NCI-H2081 treated with DMSO at 0.1 percent for 48 hours (cell line): Measurements from ENCODE around the gene CXorf58.
"Not testable (repeated sequence)": the region's sequence is repeated elsewhere in the genome, so short reads cannot be mapped to it uniquely, and the experiment has no call there.

Experiments used
- DNase-seq: peaks from one replicate; lab custom pipeline; 2025; lab: John Stamatoyannopoulos, UW

Gene CXorf58

GRCh38 chrX:23907498-23908218 is at the start of gene CXorf58, which contains the start of gene APOO:
Gene CXorf58, plus strand, starts transcription at chrX:23908006. Its CDS starts 2,297 bp downstream, at chrX:23910303.
Gene APOO, minus strand, starts transcription at chrX:23907938. Its CDS starts 236 bp downstream, at chrX:23907702.
- DNase-seq, result peak; percentile 83

DNA sequence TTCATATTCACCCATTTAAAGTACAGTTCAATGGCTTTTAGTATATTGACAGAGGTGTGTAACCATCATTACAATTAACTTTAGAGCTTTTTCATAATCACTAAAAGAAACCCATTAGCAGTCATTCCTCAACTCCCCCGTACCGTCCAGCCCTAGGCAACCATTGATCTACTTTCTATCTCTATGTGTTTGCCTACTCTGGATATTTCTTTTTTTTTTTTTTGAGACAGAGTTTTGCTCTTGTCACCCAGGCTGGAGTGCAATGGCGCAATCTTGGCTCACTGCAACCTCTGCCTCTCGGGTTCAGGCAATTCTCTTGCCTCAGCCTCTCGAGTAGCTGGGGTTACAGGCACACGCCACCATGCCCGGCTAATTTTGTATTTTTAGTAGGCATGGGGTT is 48.6 kb upstream of the CXorf58 start:
- not testable (repeated sequence) for DNase-seq

DNA sequence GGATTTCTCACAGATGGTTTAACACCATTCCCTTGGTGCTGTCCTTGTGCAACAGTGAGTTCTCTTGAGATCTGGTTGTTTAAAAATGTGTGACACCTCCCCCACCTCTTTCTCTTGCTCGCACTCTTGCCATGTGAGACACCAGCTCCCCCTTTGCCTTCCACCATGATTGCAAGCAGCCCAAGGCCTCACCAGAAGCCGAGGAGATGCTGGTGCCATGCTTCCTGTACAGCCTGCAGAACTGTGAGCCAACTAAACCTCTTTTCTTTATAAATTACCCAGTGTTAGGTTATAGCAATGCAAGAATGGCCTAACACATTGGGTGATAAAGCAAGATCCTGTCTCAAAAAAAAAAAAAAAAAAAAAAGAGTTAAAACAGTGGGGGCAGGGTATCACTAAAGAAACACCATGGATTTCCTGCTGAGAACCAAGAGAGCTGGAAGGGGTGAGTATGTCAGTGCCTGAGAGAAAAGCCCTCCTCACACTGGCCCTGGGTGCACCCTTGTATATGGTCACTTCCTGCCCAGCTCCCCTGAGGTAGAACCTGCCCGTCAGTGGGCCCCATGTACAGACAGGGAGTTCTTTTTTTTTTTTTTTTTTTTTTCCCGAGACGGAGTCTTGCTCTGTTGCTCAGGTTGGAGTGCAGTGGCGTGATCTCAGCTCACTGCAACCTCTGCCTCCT is 46.5 kb upstream of the CXorf58 start:
- DNase-seq, result no peak

DNA sequence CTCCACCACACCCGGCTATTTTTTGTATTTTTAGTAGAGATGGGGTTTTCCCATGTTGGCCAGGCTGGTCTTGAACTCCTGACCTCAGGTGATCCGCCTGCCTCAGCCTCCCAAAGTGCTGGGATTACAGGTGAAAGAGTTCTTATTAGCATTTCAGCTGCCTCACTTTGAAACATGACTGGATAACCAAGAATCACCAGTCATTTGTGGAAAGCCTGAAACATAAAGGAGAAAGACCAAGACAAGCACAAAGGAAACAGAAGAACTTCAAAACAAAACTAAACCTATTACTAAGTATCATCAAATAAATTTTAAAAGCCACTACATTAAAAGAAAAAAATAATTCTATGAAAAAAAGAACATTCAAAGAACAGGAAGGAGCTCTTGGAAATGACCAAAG is 45.9 kb upstream of the CXorf58 start:
- DNase-seq, result not testable (repeated sequence)

DNA sequence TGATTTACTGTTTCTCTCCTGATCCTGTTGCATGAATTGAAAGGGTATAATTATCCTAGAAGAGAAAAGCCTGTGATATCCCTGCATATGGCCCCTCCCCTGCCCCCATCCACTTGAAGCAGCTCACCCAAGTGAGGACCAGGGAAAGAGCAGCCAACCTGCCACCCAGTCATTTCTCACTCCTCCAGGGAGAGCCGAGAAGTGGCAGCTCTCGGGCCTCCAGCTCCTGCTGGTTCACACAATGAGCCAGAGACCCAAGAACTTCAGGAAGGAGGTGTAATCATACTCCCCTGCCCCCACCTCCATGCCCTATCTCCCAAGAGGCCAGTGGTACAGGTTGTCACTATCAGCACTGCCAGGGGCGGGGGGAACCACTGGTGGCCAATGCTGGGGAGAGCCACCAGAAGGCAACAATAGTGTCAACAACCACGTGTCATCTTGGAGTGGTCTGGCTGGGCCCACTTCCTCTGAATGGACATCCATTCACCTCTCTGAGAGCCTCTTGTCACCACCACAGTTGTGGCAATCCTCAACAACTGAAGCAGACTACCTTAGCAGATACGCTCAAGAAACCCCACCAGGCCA is 43.0 kb upstream of the CXorf58 start:
- DNase-seq, result no peak

- DNase-seq, result no peak
Measured at GRCh38 chrX:23870041-23870440, 37.8 kb upstream of the CXorf58 start.

DNA sequence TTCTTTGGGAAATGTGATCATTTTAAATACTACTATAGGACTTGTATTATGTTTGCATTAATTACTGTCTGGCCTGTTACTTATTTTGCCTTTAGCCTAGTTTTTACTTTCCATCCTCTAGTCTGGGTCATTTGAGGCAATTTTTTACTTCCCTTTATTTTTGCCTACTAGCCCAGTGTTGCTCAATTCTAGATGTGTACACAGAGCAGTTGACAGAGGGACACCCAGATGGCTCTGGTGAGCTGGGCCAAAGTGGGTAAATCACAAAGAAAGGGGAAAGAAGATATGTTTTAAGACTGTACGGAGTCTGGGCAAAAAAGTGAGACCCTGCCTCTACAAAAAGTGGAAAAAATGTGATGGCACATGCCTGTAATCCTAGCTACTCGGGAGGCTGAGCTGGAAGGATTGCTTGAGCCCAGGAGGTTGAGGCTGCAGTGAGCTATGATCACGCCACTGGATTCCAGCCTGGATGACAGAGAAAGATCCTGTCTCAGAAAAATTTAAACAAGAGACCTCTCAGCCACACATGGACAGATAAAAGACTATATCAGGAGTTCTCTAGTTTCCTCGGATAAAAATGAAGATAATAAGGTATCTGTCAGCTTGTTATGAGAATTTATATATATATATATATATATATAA is 35.8 kb upstream of the CXorf58 start:
- DNase-seq, result no peak

DNA sequence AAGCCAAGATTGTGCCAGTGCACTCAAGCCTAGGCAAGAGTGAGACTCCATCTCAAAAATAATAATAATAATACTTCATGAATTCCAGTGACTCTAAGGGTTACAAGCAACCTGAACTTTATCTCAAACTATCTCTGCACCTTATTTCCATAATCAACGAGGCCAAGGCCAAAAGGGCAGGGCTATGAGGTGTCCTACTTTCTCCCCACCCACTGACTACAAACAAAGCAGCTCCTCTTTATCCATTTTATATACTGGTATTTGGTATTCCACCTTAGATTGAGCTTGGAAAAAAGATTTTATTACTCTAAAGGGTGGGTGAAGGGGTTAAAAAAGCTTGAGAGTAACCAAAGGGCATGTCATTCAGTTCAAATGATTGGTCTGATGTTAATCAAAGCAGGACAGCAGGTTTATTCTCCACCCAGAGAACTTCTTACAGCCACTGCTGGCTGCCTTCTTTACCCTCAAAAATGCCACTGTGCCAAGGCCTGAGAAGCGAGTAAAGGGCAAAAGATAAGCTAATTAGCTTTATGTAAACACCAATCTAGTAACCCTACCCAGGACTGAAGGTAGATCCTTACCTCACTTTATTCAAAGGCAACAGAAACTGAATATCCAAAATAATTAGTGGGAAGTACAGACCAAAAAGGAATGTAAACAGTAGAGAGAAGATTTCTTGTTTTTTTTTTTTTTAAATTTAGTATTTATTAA is 28.3 kb upstream of the CXorf58 start:
- no peak for DNase-seq

DNA sequence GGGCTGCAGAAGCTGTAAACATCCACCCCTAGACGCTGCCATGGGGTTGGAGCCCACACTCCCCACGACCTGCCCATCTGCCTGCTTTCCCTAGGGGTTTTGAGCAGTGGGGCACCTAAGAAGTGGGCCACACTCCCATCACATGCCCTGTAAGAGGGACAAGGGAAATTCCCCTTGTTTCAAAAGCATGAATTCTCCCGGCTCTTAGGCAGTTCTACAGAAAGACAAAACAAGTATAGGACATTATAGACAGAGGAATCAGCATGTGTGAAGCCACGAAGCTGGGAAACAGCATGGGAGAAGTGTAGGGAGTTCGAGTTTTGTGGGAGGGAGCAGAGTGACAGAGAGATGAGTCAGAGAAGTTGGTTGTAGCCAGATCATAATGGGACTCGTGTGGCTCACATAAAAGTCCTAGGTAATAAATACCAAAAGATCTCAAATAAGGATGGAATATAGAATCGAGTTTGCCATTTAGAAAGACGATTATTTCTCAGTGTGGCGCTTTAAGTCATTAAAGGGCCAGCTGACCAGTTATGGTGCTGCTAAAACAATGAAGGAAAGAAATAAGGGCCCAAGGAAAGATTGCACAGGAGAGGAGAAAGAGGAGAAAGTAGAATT is 24.0 kb upstream of the CXorf58 start:
- DNase-seq, result no peak

DNA sequence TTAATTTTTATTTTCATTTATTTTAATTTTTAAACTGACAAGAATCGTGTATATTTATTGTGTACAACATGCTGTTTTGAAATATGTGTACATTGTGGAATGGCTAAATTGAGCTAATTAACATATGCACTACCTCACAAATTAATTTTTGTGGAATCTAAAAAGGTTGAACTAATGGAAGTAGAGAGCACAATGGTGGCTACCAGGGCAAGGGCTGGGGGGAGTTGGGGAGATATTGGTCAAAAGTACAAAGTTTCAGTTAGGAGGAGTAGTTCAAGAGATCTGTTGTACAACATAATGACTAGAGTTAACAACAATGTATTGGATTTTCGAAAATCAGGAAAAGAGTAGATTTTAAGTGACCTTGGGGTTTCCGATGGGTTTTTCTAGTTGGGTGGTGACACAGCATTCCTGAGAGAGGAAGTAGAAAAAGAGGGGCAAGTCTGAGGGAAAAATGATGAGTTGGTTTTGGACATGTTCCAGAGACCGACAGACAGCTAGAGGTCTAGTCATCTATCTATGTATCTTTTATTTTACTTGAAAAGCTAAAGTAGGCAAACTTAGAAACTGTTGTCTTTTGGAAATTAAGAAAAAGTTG is 23.3 kb upstream of the CXorf58 start:
- DNase-seq, result no peak

DNA sequence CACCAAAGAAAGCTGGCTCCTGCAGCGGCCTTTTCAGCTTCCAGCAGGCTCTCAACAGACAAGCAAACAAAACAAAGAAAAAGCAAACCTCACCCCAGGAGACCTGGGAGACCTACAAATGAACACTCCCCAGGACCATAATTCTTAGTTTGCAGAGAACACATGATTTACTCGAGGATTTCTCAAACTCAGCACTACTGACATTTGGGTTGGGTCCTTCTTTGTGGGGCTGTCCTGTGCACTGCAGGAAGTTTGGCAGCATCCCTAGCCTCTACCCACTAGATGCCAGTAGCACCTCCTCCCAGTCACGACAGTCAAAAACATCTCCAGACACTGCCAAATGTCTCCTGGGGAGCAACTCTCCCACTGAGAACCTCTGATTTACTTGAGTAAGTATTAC is 22.0 kb upstream of the CXorf58 start:
- no peak for DNase-seq

DNA sequence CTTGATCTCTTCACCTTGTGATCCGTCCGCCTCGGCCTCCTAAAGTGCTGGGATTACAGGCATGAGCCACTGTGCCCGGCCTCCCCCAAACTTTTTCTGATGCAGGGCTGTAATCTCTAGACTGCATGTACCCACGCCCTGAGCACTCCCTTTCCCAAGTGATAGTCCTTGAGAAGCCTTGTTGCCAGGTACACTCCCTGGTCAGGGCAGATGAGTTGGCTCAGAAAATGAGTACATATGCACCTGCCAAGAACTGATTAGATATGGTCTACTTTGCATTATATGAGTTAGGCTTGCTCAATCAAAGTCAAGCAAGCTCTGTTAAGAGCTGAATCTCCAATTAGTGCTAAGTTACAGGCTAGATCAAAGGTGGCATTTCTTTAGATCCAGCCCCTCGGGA is 20.4 kb upstream of the CXorf58 start:
- DNase-seq, result no peak

DNA sequence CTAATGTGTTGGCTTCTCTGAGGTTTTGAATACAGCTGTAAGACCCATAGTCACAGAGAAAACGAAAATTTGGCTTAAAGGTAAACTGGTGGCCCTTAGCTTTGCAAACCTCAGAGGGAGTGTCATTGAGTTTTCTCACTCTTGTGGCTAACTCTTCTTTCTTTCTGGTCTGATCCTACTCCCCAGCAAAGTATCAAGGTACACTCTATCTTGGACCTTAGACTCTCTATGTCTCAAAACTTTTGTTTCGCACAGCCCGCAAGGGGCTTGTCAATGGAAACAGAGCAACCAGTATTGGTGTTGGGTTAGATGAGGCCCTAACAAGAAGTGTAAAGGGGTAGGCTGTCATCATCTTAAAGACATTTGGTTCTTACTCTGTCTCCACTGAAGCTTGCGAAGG is 19.9 kb upstream of the CXorf58 start:
- DNase-seq, result no peak

GRCh38 chrX:23888887-23889501 is 18.8 kb upstream of the CXorf58 start:
- DNase-seq, result no peak

- no peak for DNase-seq
Measured at GRCh38 chrX:23890933-23891332, 16.9 kb upstream of the CXorf58 start.

DNA sequence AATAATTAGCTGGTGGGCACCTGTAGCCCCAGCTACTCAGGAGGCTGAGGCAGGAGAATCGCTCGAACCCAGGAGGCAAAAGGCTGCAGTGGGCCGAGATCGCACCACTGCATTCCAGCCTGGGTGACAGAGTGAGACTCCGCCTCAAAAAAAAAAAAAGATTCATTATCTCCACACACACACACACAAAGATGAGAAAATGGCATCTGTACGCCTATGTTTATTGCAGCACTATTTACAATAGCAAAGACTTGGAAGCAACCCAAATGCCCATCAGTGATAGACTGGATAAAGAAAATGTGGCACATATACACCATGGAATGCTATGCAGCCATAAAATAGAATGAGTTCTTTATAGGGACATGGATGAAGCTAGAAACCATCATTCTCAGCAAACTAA is 12.8 kb upstream of the CXorf58 start:
- DNase-seq, result not testable (repeated sequence)

- DNase-seq, result not testable (repeated sequence)
Measured at GRCh38 chrX:23896539-23896938, 11.3 kb upstream of the CXorf58 start.

- no peak for DNase-seq
Measured at GRCh38 chrX:23896981-23897380, 10.8 kb upstream of the CXorf58 start.

DNA sequence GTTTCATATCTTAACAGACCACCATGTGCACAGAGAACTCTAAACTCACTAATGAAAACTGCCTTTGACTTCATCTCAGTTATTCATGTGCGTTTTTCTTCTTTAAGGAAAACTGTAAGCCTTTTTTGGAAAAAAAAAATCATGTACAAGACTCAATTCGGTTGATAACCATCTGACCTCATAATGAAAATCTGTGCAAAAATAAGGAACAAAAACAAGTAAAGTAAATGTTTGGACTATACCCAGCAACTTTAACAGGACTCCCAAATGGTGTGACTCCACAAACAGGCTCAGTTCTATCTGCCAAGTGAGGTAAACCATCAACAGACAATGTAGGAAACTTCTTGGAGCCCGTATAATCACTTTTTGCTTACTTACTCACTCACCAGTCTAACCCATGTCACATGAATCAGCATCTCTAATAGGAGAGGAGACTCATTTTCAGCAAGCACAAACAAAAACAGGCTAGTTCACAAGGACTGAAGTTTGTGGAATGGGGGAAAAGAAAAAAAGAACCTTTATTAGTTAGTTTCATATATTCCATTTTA is 9.3 kb upstream of the CXorf58 start:
- no peak for DNase-seq

DNA sequence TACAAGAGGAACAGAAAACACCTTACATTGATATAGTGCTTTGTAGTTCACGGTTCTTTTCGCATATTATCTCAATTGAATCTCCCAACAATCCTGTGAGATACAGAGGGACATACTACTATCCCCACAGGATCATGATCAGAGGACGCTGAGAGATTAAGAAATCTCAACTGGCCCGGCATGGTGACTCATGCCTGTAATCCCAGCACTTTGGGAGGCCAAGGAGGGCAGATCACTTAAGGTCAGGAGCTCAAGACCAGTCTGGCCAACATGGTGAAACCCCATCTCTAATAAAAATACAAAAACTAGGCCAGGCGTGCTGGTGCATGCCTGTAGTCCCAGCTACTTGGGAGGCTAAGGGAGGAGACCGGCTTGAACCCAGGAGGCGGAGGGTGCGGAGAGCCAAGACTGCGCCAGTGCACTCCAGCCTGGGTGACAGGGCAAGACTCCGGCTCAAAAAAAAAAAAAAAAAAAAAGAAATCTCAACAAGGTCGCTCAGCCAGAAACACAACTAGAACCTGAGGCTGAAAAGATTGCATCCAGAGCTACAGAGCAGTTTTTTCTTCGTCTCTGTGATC is 7.5 kb upstream of the CXorf58 start:
- no peak for DNase-seq
